Left cardiac atrium (tissue), 4 donors: ENCODE measurements around the gene POLR1G. TPM values are rescaled to one million over a fixed set of nuclear protein-coding genes. Genes with fewer than 3 reads are reported as not detected.
A peak's percentile ranks its signal among the peaks of the same experiment; 100 is the strongest.
"Not testable (repeated sequence)": the region's sequence is repeated elsewhere in the genome, so short reads cannot be mapped to it uniquely, and the experiment has no call there.

Source experiments
- ATAC-seq, 2 donors: fragments of 200-7000 bp; cut with Tn5 transposase; one replicate each; pipeline ENCODE4 v1.9.1; 2020; ENCODE audit warnings: mild to moderate bottlenecking in 2 of 2, moderate library complexity in 2 of 2
- DNase-seq: peaks from one replicate; pipeline ENCODE4 v3.0.0-alpha.2; 2020
- intact Hi-C, 2 donors: fragments of 100-400 bp; cut with DNase I; formaldehyde crosslinking; loops; one replicate each; pipeline versions ENCODE4 v1.14.1 to v1.15.1; 2022 to 2023
- total RNA-seq, 2 donors: library from RNA; stranded (reverse); fragmentation: NEBNext Ultra II Directional; extraction: Animal tissue kit (Norgen Biotek cat#: 25700); gene quantifications; one replicate each; pipeline ENCODE4 v1.2.1, GENCODE V29; 2021
- donor health status: DM: no; HTN: yes; CAD: no.
- donor health status: DM: no; HTN: yes; CAD: no; lungs with severe emphysema.
- donor health status: DM: yes; HTN: yes; CAD: no.
- donor health status: Dilated cardiomyopathy.

Gene POLR1G
- total RNA-seq, 2 donors from 2014 or later: 4.6 to 5.5 TPM

DNA sequence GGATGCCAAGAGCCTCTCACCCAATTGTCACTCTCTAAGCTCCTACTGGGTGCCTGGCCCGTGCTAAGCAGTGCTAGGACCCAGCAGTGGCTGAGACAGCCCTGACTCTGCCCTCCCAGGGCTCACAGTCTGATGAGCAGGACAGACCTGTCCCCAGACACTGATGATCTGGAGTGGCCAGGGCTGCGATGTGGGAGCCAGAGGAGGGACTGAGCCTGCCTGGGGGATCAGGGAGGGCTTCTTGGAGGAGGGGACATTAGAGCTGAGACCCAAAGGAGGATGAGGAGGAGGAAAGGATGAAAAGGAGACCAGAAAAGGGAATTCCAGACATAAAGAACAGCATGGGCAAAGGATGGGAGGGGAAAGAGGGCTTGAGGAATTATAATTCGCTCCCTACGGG lies 10.7 kb downstream of the POLR1G start:
- ATAC-seq: no peak
- no peak for DNase-seq
- intact Hi-C loops: no loop called here

DNA sequence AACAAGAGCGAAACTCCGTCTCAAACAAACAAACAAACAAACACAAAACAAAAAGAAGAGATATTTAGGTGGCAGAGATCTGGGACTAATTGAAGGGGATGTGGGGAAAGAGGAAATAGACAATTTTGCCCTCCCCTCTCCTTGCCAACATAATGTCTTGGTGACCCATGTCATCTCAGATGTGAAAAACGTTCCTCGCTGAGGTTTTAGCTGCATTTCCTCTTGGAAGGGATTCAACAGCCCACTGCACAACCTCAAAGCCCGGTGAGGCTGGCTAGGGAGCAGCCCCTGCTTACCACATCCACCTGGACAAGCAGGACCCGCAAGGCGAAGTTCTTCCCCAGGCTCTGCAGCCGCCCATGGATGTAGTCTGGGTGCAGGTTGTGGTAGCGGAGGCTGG lies 12.4 kb downstream of the POLR1G start:
- ATAC-seq (no peak), DNase-seq (no peak)
- intact Hi-C loops: no loop called here

DNA sequence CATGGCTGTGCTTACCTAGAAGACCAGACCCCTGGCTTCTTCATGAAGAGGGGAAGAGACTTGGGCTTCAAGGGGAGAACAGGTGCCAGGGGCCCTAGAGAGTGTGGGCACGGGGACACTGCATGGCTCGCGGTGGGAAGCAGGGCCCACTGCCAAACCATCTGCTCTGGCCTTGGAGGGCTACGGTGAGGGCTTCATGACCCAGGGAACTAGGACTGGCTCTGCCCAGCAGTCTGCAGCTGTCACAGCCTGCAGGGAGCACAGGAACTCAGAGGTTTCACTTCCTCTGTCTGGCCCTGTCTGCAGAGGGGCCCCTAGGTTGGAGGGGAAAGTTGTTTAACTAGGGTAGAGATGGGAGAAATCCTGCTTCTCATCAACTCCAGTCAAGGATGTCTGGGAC lies 13.0 kb downstream of the POLR1G start:
- no peak for DNase-seq
- no peak for ATAC-seq
- intact Hi-C loops: no loop called here

DNA sequence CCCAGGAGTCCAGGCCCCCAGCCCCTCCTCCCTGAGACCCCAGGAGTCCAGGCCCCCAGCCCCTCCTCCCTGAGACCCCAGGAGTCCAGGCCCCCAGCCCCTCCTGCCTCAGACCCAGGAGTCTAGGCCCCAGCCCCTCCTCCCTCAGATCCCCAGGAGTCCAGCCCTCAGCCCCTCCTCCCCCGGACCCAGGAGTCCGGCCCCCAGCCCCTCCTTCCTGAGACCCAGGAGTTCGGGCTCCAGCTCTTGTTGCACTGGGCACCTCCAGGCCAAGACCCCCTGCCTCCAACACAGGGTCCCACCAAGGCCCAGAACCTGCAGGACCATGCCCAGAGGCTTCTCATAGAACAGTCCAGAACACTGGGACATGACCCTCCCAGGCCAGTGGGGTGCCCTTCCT lies 13.5 kb downstream of the POLR1G start:
- intact Hi-C loops: no loop called here
- DNase-seq: no peak

DNA sequence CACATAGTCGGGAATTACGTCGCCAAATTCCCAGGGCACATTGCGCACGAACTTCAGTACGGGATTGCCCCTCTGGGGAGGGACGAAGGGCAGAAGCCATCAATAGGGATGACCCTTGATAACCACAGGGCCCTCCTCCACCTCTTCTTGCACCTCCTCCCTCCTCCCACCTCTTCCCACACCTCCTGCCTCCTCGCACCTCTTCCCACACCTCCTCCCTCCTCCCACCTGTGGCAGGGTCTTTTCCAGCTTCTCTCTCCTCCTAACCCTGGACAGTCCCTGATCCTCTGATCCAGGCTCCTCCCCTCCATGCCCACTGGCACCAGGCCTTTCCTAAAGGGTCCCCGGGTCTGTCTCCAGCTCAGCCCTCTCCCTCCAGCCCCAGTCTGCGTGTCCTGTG lies 13.9 kb downstream of the POLR1G start:
- ATAC-seq (no peak), DNase-seq (no peak)
- intact Hi-C loops: no loop called here

More for the DNA sequence above, 13.5 kb downstream of the POLR1G start:
- no peak for ATAC-seq

DNA sequence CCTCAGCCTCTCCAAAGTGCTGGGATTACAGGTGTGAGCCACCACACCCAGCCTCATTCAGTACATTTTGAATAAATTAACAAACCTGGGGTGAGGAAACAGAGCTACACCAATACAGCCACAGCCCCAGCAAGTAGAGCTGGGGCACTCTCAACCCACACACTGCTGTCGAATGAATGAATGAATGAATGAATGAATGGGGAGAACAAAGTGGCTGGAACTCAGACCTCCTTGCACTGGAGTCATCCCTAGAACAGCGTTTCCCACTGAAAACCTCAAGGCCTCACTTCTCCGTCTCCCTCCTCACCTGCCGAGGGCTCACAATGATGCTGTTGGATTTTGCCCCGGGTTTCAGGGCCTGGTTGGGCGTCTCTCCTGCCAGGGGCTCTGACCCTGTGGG lies 14.4 kb downstream of the POLR1G start:
- DNase-seq: no peak
- intact Hi-C loops: no loop called here
- no peak for ATAC-seq

DNA sequence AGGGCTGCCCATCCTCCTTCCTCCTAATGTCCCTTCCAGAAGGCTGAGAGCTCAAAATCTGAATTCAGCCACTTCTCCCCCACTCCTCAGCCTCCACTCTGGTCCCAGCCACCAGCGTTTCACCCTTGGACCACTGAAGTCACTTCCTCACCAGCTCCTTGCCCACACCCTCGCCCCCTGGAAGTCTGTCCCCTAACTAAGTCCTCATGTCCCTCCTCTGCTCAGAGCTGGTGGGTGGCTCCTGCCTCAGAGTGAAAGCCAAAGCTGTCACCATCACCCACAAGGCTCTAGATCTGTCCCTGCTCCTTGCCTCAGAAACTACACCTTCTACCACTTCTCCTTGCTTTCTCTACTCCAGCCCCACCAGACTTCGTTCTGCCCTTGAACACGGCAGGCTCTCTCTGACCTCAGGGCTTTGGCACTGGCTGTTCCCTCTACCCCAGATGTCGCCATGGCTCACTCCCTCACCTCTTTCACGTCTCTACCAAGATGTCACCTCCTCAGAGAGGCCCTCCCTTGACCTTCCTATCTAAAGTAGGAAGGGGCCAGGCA lies 15.6 kb downstream of the POLR1G start:
- intact Hi-C loops: no loop called here
- DNase-seq: no peak
- no peak for ATAC-seq

DNA sequence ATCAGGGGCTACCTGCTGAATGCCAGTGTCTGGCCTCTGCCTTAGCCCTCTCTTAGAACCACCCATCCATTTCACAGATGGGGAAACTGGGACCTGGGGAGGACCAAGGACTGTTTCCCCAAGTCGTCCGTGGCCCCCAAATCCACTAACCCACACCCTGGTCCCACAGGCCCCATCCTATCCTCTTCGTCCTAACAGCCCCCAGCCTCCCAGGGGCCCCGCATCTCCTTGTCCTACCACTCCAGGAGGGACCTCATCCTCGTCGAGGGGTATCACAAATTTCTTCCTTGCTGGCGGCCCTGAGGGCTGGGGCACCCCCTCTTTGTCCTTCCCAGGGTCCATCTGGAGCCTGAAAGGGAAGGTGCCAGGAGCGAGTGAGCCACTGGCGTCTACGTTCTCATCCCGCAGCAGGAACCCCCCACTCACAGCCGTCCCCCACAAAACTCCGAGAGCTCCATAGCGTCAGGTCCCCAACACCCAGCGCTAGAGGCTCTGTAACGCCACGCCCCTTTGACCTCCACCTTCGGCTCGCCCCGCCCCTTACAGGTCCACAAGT lies 16.7 kb downstream of the POLR1G start:
- ATAC-seq: no peak
- intact Hi-C loops: no loop called here

DNA sequence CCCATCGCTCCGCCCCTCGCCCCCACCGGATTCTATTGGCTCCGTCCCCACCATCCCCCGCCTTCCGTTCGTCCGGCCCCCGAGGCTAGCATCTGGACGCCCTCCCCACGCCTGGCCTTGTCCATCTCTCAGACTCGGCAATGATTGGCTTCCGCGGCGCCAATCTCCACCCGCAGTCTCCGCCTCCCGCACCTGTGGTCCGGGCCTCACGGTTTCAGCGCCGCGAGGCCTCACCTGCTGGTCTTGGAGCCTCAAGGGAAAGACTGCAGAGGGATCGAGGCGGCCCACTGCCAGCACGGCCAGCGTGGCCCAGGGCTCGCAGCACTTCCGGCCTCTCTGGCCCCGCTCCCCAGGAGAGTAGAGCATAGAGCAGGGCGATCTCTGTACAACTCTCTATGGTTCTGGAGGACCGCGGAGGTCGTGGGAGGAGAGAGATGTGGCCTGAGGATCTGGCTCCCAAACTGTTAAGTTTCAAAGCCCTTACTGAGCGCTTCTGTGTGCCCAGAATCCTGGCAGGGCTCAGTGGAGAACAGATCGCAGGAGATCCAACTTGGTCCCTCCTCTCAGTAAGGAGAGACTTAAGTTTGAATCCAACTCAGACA lies 17.2 kb downstream of the POLR1G start, which contains the start of gene ERCC1:
ERCC1 (minus strand) TSS at position 329 of the 602 bp plus-strand sequence. CDS start 543 bp downstream, outside the sequence.
- DNase-seq (peak; percentile 97), ATAC-seq (peak; percentile 85 to 87)
- intact Hi-C loops: no loop called here

More for the DNA sequence above, 16.7 kb downstream of the POLR1G start:
- DNase-seq: no peak

DNA sequence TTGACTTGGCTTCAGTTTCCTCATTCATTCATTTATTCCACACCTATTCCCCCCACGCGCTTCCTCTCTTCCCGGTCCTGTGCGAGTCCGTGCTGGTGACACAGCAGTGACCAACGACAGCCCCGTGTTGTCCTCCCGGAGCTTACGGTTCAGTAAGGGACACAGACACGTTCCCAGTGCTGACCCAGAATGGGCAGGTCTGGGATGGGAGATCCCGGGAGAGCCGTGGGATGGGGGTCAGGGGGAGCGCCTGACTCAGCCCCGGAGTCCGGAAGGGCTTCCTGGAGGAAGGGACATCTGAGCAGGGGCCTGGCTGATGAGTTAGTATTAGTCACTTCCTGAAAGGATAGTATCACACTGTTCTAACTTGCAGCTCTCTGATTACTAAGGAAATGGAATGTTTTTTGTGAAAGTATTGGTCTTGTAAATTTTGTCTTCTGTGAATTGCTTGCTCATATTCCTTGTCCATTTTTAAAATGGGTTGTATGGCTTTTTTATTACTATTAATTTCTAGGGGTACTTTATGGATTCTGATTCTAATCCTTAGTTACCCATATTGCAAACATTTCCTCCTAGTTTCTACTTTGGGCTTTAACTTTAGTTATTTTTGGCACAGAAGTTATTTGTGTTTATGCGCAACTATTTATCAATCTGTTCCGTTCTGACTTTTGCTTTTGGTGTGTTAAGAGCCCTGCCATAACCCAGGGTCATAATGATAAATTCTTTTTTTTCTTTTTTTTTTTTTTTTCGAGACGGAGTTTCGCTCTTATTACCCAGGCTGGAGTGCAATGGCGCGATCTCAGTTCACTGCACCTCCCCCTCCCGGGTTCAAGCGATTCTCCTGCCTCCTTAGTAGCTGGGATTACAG lies 18.0 kb downstream of the POLR1G start:
- ATAC-seq: peak; percentile 19 to 78
- peak; percentile 91 for DNase-seq
- intact Hi-C loops: no loop called here

DNA sequence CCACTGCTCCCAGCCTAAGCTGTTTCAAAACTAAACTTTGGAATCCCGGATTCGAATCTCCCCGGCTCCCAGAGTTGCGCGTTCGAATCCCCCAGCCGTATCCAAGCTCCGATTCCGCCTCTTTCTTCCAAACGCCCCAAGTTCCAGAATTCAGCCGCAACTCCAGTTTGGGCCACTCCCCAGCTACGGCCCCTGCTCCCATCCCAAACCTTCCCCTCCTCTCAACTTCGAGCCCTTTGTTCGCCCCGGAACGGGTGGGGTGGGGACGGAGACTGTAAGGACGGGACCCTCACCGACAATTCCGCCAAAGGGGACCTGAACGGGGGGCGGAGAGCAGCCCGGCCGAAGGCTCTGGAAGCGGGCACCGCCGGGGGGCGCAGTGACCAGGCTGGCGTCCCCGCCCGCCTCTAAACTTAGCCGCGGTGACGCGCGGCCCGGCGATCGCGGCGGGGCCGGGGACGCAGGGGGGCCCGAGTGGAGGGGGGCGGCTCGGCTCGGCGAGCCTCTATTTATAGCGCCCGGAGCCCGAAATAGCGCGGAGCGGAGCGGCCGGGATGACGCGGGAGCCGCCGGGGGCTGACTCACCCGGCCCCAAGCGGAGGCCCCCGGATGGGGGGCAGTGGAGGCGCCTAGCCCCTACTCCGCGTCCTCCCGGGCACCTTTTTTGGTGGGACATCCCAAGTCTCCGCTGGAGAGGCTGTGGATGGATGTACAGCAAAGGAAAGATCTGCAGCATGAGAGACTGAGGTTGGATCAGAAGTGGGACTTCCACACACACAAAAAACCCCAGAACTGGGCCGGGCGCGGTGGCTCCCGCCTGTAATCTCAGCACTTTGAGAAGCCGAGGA lies 22.2 kb downstream of the POLR1G start:
- peak; percentile 58 to 74 for ATAC-seq
- intact Hi-C loops: loop anchor here in 1 of 2 donors (2.0 kb wide), 1 partner anchor 50 kb away; no protein-coding TSS in a partner anchor
- DNase-seq: peak; percentile 82

DNA sequence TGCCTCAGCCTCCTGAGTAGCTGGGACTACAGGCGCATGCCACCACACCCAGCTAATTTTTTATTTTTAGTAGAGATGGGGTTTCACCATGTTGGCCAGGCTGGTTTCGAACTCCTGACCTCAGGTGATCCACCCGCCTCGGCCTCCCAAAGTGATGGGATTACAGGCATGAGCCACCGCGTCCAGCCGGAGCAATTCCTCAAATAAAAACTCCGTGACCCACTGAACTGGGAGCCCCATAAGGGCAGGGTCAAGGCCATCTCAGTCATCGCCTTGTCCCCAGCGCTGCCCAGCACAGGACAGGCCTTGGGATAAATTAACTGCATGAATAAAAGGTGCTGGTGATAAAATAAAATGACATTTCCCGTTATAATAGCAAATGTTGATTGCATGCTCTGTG lies 23.5 kb downstream of the POLR1G start:
- not testable (repeated sequence) for ATAC-seq, DNase-seq
- intact Hi-C loops: loop anchor here in 1 of 2 donors (2.0 kb wide), 1 partner anchor 49 kb away; no protein-coding TSS in a partner anchor

DNA sequence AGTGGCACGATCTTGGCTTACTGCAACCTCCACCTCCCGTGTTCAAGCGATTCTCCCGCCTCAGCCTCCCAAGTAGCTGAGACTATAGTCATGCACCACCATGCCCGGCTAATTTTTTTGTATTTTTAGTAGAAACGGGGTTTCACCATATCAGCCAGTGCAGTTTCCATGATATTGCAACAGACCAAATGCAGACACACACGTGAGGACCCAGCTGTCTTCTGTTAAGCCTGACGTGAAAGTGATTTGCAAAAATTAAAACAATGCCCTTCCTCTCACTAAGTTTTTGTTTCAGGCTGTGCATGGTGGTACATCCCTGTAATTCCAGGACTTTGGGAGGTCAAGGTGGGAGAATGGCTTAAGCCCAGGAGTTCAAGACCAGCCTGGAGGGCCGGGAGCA lies 24.6 kb downstream of the POLR1G start:
- intact Hi-C loops, DNase-seq, ATAC-seq: not testable (repeated sequence)

DNA sequence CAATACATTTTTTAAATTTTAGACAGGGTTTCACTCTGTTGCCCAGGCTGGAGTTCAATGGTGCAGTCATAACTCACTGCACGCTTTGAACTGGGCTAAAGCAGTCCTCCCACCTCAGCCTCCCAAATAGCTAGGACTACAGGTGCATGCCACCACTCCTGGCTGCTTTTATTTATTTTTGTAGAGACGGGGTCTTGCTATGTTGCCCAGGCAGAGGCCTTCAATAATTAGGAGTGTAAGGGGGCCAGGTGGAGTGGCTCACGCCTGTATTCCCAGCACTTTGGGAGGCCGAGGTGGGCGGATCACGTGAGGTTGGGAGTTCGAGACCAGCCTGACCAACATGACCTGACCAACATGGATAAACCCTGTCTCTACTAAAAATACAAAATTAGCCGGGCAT lies 26.1 kb downstream of the POLR1G start:
- intact Hi-C loops: not testable (repeated sequence)

DNA sequence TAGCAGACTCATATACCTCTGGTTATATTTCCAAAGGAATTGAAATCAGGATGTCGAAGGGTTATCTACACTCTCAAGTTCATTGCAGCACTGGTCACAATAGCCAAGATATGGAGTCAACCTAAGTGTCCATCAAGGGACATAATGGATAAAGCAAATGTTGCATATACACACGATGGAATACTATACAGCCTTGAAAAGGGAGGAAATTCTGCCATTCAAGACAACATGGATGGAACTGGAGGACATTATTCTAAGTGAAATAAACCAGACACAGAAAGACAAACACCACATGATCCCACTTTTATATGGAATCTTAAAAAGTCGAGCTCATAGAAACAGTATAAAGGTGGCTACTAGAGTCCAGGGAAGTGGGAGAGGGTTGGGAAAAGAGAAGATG lies 30.9 kb downstream of the POLR1G start:
- intact Hi-C loops: no loop called here
- DNase-seq (no peak), ATAC-seq (no peak)

More for the DNA sequence above, 26.1 kb downstream of the POLR1G start:
- DNase-seq, ATAC-seq: not testable (repeated sequence)

DNA sequence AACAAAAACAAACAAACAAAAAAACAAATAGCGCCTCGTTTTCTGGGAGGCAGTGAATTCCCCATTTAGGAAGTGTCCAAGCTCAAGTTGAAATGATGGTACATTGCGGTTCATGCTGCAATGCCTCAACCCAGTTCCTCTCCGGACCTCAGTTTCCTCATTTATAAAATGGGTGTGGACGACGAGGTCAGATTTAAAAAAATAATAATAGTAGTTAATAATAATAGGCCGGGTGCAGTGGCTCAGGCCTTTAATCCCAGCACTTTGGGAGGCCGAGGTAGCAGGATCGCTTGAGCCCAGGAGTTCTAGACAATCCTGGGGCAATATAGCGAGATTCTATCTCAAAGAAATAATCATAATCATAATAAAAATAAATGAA lies 32.7 kb downstream of the POLR1G start:
- DNase-seq: no peak
- intact Hi-C loops: loop anchor here (1.0 to 2.0 kb wide), 2 partner anchors 40 kb away; no protein-coding TSS in a partner anchor
- ATAC-seq: no peak

DNA sequence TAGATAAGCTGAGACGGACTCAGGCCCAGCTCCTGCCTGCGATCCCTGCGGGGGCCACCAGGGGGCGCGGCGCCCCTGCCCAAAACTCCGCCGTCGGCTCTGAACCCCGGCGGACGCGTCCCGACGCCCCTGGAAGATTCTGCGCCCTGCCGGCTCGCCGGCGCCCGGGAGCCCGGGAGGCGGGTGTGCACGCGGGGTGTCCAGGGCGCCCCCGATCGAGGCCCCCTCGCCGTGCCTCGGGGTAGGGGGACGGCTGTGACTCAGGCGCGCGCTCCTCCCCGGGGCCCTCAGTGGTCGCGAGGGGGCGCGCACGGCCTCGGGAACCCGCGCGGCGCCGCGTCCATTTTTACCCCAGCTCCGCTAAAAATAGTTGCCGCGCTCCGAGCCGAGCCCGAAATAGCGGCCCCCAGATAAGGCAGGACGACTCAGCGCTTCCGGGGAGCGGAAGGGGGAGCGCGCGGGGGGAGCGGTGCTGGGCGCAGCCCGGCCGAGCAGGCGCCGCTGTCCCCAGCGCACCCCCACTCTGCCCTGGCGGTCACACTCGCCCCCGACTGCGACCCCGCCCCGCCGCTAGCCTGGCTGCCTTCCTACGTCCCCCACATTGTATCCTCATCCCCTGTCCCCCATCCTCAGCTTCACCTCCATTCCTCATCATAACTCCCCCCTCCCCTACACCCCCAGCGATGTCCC lies 33.3 kb downstream of the POLR1G start:
- ATAC-seq (peak; percentile 71 to 76), DNase-seq (peak; percentile 88)
- intact Hi-C loops: loop anchor here (1.0 to 2.0 kb wide), 3 partner anchors 33 to 40 kb away; no protein-coding TSS in a partner anchor

DNA sequence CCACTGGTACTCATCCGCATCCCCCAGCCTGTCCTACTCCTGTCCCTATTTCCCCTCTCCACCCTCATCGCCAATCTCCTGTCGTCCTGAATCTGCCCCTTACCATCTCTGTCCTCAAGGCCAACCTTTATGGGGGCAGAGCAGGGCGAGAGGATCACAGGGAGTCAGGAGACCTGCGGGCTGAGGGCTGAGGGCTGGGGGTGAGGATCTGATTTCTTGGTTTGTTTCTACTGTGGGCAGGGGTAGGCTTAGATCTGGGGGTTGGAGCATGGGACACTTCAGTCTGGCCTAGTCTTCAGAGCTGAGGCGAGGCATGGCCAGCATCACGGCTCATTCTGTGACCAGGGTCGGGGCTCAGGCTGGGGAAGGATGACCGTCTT lies 33.8 kb downstream of the POLR1G start:
- ATAC-seq (no peak), DNase-seq (no peak)
- intact Hi-C loops: loop anchor here in 1 of 2 donors (2.0 kb wide), 1 partner anchor 33 kb away; no protein-coding TSS in a partner anchor
